22Rv1 (cell line): ENCODE data around the gene CHST1.

Experiments
- ZFX ChIP-seq: fragments of 450-650 bp; IDR thresholded peaks from 2 replicates; pipeline ENCODE4 v1.6.1; 2017; ENCODE audit warnings: antibody characterized with exemption, borderline replicate concordance
- TF ChIP-seq, protein P1 (sequence below): fragments of 450-650 bp; IDR thresholded peaks from 2 replicates; pipeline ENCODE4 v1.5.1; 2017; ENCODE audit warnings: mild to moderate bottlenecking

DNA sequence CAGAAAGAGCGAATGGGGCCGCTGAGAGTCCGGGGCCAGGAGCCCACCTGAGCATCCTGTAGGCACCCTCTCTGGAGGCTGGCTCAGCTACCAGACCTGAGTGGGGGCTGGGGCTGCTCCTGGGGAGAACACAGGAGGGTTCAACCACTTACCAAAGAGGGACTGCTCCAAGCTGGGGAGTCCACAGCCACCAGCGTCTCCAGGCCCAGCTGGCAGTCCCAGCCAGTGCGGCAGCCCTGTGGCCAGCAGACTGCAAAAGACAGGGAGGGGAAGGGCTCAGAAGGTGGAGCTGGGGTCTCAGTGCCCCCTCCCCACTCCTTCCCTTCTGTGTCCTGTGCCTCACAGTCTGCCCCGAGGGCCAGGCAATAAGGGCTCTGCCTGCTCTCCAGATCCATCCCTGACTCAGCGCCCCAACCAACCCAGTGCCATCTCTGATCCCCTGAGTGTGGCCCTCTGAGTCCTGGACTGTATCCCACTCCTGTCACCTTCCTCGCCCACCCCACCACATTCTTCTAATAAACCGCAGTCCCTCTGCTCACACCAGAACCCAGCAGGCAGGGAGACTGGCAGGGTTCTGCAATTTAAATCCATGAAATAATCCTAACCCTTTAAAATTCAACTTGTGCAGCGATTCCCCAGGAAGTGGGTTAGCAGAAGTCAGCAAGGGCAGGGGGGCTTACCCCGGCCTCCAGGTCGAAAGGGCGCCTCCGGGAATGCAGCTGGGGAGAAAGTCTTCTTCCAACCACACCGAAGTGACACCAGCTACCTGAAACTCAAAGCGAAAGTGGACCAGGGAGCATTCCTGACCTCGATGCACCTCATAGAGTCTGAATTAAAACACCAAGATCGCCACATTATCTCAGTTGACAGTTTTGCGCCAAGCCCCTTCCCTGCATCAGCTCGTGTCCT lies 13.3 kb downstream of the CHST1 start:
- TF ChIP-seq, protein P1, sequence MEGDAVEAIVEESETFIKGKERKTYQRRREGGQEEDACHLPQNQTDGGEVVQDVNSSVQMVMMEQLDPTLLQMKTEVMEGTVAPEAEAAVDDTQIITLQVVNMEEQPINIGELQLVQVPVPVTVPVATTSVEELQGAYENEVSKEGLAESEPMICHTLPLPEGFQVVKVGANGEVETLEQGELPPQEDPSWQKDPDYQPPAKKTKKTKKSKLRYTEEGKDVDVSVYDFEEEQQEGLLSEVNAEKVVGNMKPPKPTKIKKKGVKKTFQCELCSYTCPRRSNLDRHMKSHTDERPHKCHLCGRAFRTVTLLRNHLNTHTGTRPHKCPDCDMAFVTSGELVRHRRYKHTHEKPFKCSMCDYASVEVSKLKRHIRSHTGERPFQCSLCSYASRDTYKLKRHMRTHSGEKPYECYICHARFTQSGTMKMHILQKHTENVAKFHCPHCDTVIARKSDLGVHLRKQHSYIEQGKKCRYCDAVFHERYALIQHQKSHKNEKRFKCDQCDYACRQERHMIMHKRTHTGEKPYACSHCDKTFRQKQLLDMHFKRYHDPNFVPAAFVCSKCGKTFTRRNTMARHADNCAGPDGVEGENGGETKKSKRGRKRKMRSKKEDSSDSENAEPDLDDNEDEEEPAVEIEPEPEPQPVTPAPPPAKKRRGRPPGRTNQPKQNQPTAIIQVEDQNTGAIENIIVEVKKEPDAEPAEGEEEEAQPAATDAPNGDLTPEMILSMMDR = no peak
- TF ChIP-seq ZFX = no peak
